H9 (cell line): ENCODE results near the gene MAPK14. TPM values are rescaled to one million over a fixed set of nuclear protein-coding genes. Genes with fewer than 3 reads are reported as not detected.

ENCODE experiments used
- DNase-seq: peaks from one replicate; pipeline ENCODE4 v3.0.0-alpha.2; 2017
- H2AFZ ChIP-seq: one replicate; pipeline ENCODE4 v1.6.1; 2013; ENCODE audit warnings: mild to moderate bottlenecking, low read length, control low read depth, moderate library complexity
- H2AK5ac ChIP-seq: 2 replicates; pipeline ENCODE4 v1.6.1; 2013; ENCODE audit warnings: low read length, control low read depth, mixed read lengths; ENCODE audit not compliant: insufficient read length
- H2BK120ac ChIP-seq: one replicate; pipeline ENCODE4 v1.6.1; 2013; ENCODE audit warnings: low read depth, mild to moderate bottlenecking, low read length, control low read depth, inconsistent platforms; ENCODE audit not compliant: poor library complexity, severe bottlenecking
- H2BK12ac ChIP-seq: 2 replicates; pipeline ENCODE4 v1.6.1; 2013; ENCODE audit warnings: low read length, control low read depth, mixed read lengths, low read depth; ENCODE audit not compliant: insufficient read length
- H2BK15ac ChIP-seq: 2 replicates; pipeline ENCODE4 v1.6.1; 2013; ENCODE audit warnings: low read depth, low read length, control low read depth
- H2BK20ac ChIP-seq: one replicate; pipeline ENCODE4 v1.6.1; 2013; ENCODE audit warnings: low read depth, mild to moderate bottlenecking, low read length, control low read depth, inconsistent platforms; ENCODE audit not compliant: poor library complexity, severe bottlenecking
- H2BK5ac ChIP-seq: 2 replicates; pipeline ENCODE4 v1.6.1; 2013; ENCODE audit warnings: low read length, control low read depth, mixed read lengths; ENCODE audit not compliant: insufficient read length
- H3K14ac ChIP-seq: 2 replicates; pipeline ENCODE4 v1.6.1; 2013; ENCODE audit warnings: low read length, control low read depth; ENCODE audit not compliant: insufficient read depth
- H3K18ac ChIP-seq: 2 replicates; pipeline ENCODE4 v1.6.1; 2013; ENCODE audit warnings: low read depth, mild to moderate bottlenecking, mixed read lengths, low read length, control low read depth; ENCODE audit not compliant: insufficient read length
- H3K23ac ChIP-seq: 2 replicates; pipeline ENCODE4 v1.6.1; 2013; ENCODE audit warnings: low read length, control low read depth, mixed read lengths, low read depth; ENCODE audit not compliant: insufficient read length
- H3K23me2 ChIP-seq: 2 replicates; pipeline ENCODE4 v1.6.1; 2013; ENCODE audit warnings: low read depth, mild to moderate bottlenecking, mixed read lengths, low read length, control low read depth; ENCODE audit not compliant: insufficient read length, poor library complexity, severe bottlenecking
- H3K27ac ChIP-seq: 2 replicates; pipeline ENCODE4 v1.5.1; 2013; ENCODE audit warnings: low read length, control low read depth, mixed read lengths, low read depth; ENCODE audit not compliant: insufficient read length
- H3K27me3 ChIP-seq: 2 replicates; pipeline ENCODE4 v1.6.1; 2013; ENCODE audit warnings: low read length, control low read depth, inconsistent platforms; ENCODE audit not compliant: insufficient read depth
- H3K4ac ChIP-seq: 2 replicates; pipeline ENCODE4 v1.6.1; 2013; ENCODE audit warnings: low read depth, mild to moderate bottlenecking, control low read depth, inconsistent platforms, low read length, moderate library complexity
- H3K4me1 ChIP-seq: 2 replicates; pipeline ENCODE4 v1.6.1; 2013; ENCODE audit warnings: low read length, control low read depth, inconsistent platforms; ENCODE audit not compliant: insufficient read depth
- H3K4me2 ChIP-seq: 2 replicates; pipeline ENCODE4 v1.6.1; 2013; ENCODE audit warnings: low read length, control low read depth, mixed read lengths; ENCODE audit not compliant: insufficient read length, insufficient read depth
- H3K56ac ChIP-seq: 2 replicates; pipeline ENCODE4 v1.6.1; 2013; ENCODE audit warnings: low read depth, mild to moderate bottlenecking, mixed read lengths, low read length, control low read depth; ENCODE audit not compliant: insufficient read length
- H3K79me1 ChIP-seq: 2 replicates; pipeline ENCODE4 v1.6.1; 2013; ENCODE audit warnings: low read depth, mild to moderate bottlenecking, moderate library complexity, low read length, control low read depth, inconsistent platforms; ENCODE audit not compliant: insufficient read depth, poor library complexity, severe bottlenecking
- H3K79me2 ChIP-seq: 2 replicates; pipeline ENCODE4 v1.6.1; 2013; ENCODE audit warnings: low read length, control low read depth, inconsistent platforms; ENCODE audit not compliant: insufficient read depth
- H3K9ac ChIP-seq: 2 replicates; pipeline ENCODE4 v1.6.1; 2013; ENCODE audit warnings: low read length, control low read depth, mixed read lengths; ENCODE audit not compliant: insufficient read length; ENCODE audit errors: extremely low read depth
- H3K9me3 ChIP-seq: one replicate; pipeline ENCODE4 v1.6.1; 2013; ENCODE audit warnings: low read depth, low read length, inconsistent platforms; ENCODE audit not compliant: control insufficient read depth
- H3T11ph ChIP-seq: one replicate; pipeline ENCODE4 v1.6.1; 2013; ENCODE audit warnings: mild to moderate bottlenecking, low read length, control low read depth, inconsistent platforms
- H4K20me1 ChIP-seq: one replicate; pipeline ENCODE4 v1.6.1; 2013; ENCODE audit not compliant: control insufficient read depth, insufficient read length, insufficient read depth
- H4K5ac ChIP-seq: 2 replicates; pipeline ENCODE4 v1.6.1; 2013; ENCODE audit warnings: low read depth, mild to moderate bottlenecking, mixed read lengths, low read length, control low read depth; ENCODE audit not compliant: insufficient read length
- H4K8ac ChIP-seq: replicated peaks from 2 replicates; pipeline ENCODE4 v1.6.1; 2013; ENCODE audit warnings: low read length, control low read depth, mixed read lengths, low read depth; ENCODE audit not compliant: insufficient read length
- H4K91ac ChIP-seq: 2 replicates; pipeline ENCODE4 v1.6.1; 2013; ENCODE audit warnings: low read depth, mild to moderate bottlenecking, moderate library complexity, mixed read lengths, low read length, control low read depth; ENCODE audit not compliant: insufficient read length
- H3K27ac Mint-ChIP-seq, 3 experiments: 2 replicates in 2 of 3; 3 replicates in 1 of 3; pipeline ENCODE4 v1.8.0; 2020 to 2021; ENCODE audit warnings: mixed read lengths in 3 of 3, mild to moderate bottlenecking in 1 of 3, moderate library complexity in 1 of 3
- H3K27me3 Mint-ChIP-seq: 2 replicates; pipeline ENCODE4 v1.8.0; 2021; ENCODE audit warnings: low read depth, mild to moderate bottlenecking, moderate library complexity, mixed read lengths
- H3K36me3 Mint-ChIP-seq, 3 experiments: 2 replicates in 2 of 3; 3 replicates in 1 of 3; pipeline ENCODE4 v1.8.0; 2020 to 2021; ENCODE audit warnings: low read depth in 3 of 3, mixed read lengths in 3 of 3; ENCODE audit not compliant: insufficient read depth in 1 of 3
- H3K4me1 Mint-ChIP-seq, 2 experiments: 2 replicates each; pipeline ENCODE4 v1.8.0; 2020; ENCODE audit warnings: mixed read lengths in 2 of 2
- H3K4me3 Mint-ChIP-seq, 2 experiments: 2 replicates in 1 of 2; 3 replicates in 1 of 2; pipeline ENCODE4 v1.8.0; 2020 to 2021; ENCODE audit warnings: mild to moderate bottlenecking in 2 of 2, mixed read lengths in 2 of 2, moderate library complexity in 1 of 2
- H3K9me3 Mint-ChIP-seq, 2 experiments: 2 replicates in 1 of 2; 3 replicates in 1 of 2; pipeline ENCODE4 v1.8.0; 2020; ENCODE audit warnings: mild to moderate bottlenecking in 2 of 2, mixed read lengths in 2 of 2, moderate library complexity in 1 of 2
- CTCF ChIP-seq: fragments of 200-600 bp; sonication (generic); conservative IDR thresholded peaks from 3 replicates; pipeline ENCODE4 v1.8.0; 2021; ENCODE audit warnings: antibody characterized with exemption, mild to moderate bottlenecking
- WGBS: extraction: QIAGEN DNeasy Blood & Tissue Kit; methylation state at CpG from one replicate; pipeline ENCODE4 v1.1.7; 2013; ENCODE audit warnings: missing lambda C conversion rate, low lambda C conversion rate, mixed read lengths; ENCODE audit not compliant: insufficient read length; ENCODE audit errors: extremely low coverage; 5-methylcytosine and 5-hydroxymethylcytosine counted together
- total RNA-seq: library from RNA; stranded (reverse); gene quantifications from 2 replicates; pipeline ENCODE4 v1.2.1, GENCODE V29; 2021

The MAPK14 gene
- total RNA-seq, 1 experiment from 2014 or later = 40.5 TPM

GRCh38 chr6:36033935-36034334 lies 6.3 kb downstream of the MAPK14 start:
- H2AFZ ChIP-seq = no peak overlapping the region
- Mint-ChIP-seq H3K27ac (peak overlapping the region; percentile 29 to 57 (median 51); a peak in 2 of 7 replicates), H3K27me3 (no peaks in the 10 kb centered on the region), H3K9me3 (no peaks in the 10 kb centered on the region), H3K36me3 (peaks cover 0 to 3% (median 0%) of the 10 kb centered on the region in 3 experiments; a peak in 2 of 7 replicates), H3K4me3 (no peak overlapping the region), H3K4me1 (peaks cover 12 to 39% of the 10 kb centered on the region in 2 experiments)
- H2BK15ac ChIP-seq = no peak overlapping the region
- no peak overlapping the region for H3K14ac ChIP-seq
- H3K4me2 ChIP-seq = no peak overlapping the region
- no peaks in the 10 kb centered on the region for H3K9me3 ChIP-seq
- no peak overlapping the region for H3K18ac ChIP-seq
- H3K79me2 ChIP-seq = peaks cover 14% of the 10 kb centered on the region; the same call in 1 of the 2 replicates
- no peak overlapping the region for H3K9ac ChIP-seq
- H3T11ph ChIP-seq = no peak overlapping the region
- H3K4me1 ChIP-seq = no peaks in the 10 kb centered on the region; the same call in 1 of the 2 replicates
- H3K79me1 ChIP-seq = peaks cover 6% of the 10 kb centered on the region
- DNase-seq = no peak
- no peaks in the 10 kb centered on the region for H3K23me2 ChIP-seq
- H3K27me3 ChIP-seq = no peaks in the 10 kb centered on the region
- no peak overlapping the region for H4K8ac ChIP-seq
- H2BK12ac ChIP-seq = no peak overlapping the region
- no peak overlapping the region for H3K23ac ChIP-seq
- no peak overlapping the region for H2AK5ac ChIP-seq
- H3K27ac ChIP-seq = no peak overlapping the region
- no peak overlapping the region for H2BK120ac ChIP-seq
- H2BK5ac ChIP-seq = no peak overlapping the region
- H2BK20ac ChIP-seq = no peak overlapping the region
- no peak overlapping the region for H3K4ac ChIP-seq
- WGBS = no CpG with 5 or more reads among the region's 3 CpGs
- no peak for TF ChIP-seq CTCF
- H3K56ac ChIP-seq = no peak overlapping the region
- no peak overlapping the region for H4K5ac ChIP-seq
- H4K91ac ChIP-seq = no peak overlapping the region
- no peaks in the 10 kb centered on the region for H4K20me1 ChIP-seq
